Ramos (cell line): ENCODE results near the gene EXT2.

Experiments used
- in situ Hi-C: fragments of 300-500 bp; cut with MboI; formaldehyde crosslinking; loops from one replicate; pipeline ENCODE4 v1.14.3; 2022; ENCODE audit warnings: low sequenced_read_pairs; ENCODE audit not compliant: unreplicated experiment

EXT2 gene

DNA sequence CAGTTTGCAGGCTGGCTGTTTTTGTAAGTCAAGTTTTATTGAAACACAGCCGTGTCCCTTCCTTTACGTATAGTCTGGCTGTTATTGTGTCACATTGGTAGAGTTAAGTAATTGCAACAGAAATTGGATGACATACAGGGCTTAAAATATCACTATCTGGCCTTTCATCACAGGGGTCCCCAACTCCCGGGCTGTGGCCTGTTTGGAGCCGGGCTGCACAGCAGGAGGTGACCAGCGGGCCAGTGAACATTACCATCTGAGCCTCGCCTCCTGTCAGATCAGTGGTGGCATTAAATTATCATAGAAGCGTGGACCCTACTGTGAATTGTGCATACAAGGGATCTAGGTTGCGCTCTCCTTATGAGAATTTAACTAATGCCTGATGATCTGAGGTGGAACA, 31.7 kb downstream of the EXT2 start:
- in situ Hi-C loops = no loop called here

DNA sequence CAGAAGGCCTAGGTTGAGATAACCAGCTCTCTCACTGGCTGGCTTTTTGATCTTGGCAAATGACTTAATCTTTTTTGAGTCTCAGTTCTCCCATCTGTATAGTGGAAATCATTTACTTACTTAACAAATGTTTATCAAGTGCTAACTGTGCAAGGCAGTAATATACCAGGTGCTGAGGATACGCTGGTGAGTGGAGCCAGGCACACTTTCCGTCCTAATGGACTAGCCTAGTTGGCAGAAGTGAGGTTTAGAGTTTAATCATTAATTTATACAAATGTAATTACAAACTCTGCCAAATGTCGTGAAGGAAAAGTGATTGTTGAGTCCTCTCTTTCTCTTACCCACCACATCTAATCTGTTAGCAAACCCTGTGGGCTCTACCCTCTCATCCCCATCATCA, 33.3 kb downstream of the EXT2 start:
- in situ Hi-C loops = no loop called here

DNA sequence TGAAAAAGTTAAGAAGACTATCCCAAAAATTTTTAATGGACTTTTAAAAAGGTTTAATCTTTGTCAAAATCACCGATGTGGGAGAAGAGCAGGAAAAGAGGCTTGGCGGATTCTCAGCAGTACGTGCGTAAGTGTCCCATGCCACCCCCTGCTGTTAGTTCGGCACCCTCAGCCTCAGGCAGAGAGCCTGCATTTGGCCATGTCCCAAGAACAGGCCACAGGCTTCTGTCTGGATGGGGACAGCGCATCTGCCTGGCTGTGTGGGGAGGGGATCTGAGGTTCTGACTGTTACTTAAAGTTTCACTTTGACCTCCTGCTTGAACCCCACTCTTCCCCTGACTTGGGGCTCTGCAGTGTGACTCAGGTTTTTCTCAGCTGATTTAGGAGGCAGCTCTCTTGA, 35.3 kb downstream of the EXT2 start:
- in situ Hi-C loops = no loop called here

DNA sequence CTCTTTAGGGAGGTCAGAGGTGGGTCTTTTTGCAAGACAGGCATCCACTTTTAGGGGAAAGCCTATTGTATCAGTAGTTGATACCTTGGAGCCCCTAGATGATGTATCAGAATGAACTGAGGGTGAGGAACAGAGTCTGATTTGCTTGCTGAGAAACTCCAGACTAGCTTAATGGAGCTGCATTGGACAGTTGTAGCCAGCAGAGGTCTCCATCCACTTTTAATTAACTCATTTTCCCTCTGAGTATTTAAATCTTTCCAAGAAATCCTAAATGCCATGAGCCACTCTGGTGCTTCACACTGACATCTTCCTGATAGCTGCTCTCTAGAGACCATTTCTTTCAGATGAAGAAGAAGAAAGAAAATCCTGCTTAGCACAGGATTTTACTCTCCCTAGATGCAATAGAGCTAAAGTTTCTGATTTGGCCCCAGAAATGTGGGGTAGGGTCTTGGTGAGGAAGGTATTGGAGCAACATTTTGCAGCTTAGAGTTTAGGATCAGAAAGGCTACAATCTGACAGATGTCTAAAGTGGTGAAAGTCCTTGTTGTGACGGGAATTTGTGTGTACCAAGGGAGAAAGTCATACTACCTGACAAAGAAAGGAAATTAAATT, 38.0 kb downstream of the EXT2 start:
- in situ Hi-C loops = no loop called here

DNA sequence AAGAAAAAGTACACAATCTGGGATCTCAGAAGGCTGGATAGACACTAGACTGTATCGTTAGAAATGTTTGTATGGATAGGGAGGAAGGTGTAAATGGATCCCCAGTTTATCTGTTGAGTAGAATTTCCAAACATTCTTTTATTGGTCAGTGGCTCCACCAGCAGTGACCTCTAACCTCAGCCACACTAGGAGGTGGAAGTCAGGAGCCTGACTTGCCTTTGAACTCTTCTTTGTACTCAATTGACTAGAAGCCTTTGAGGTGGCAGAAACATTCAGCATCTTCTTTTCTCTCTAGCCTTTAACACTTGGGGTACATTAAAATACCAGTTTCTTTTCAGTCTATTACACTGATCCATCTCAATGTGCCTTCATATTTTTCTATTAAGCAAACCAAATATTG, 39.1 kb downstream of the EXT2 start:
- in situ Hi-C loops = no loop called here

DNA sequence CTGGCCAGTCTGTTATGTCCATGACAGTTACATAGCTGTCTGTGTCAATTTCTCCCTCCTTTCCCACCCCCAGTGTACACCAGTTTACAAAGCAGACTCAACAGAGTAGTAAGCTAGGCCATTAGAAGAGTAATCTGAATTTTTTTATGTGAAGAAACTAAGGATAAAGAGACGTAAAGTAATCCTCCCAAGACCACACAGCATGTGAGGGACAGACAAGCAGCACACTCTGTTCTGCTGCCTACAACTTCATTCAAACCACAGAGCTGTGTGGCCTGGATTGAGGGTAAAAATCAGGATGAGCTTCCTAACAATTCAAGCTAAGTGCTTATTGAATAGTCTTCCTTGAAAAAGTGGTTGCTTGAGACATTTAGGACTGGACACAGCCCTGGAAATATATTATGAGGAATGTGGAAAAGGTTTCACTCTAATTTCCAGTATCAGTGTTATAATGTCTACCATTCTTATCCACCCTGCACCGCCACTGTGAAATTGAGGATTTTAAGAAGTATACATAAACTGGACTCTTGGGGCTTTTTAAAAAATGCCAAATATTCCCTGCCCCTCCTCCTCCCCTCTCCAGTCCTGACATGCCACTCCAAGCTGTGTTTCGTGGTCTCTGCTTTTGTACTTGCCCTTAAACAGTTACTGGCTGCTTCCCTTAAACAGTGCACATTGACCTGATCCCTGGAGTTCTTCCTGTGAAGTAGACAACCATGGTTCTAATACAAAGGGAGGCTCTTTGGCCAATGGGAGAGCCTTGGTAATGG, 40.9 kb downstream of the EXT2 start:
- in situ Hi-C loops = no loop called here

DNA sequence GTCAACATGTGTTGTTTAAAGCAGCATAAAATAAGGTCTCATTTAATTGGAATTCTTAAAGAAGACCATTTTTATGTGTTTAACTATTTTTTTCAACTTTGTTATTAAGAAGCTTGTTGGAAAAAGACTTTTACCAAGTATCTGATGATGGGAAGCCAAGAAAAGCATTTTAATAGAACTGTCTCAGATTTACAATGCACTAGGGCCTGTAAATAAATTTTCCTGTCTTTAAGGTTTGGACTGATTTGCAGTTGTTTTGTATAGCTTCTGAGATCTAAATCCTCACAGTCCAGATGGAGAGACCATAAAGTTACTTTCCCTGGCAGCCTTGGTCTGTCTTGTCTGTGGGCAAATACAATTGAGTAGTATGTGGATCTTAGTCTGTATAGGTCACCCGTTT, 41.6 kb downstream of the EXT2 start:
- in situ Hi-C loops = no loop called here

DNA sequence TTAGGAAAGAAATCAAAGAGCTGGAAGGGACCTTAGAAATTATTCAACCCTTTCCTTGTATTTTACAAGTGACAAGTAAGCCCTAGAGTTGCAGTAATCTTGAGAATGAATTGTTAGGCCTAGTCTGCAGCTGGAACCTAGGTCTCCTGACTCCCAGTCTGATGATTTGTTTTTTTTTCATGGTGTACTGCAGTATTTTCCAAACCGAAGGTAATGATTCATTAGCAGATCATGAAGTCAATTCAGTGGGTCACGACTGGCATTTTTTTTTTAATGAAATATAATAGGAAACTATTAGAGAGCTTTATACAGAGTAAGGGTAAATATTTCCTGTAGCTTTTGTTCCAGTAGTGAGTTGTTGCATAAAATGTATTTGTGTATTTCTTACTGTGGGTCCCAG, 42.8 kb downstream of the EXT2 start:
- in situ Hi-C loops = no loop called here

DNA sequence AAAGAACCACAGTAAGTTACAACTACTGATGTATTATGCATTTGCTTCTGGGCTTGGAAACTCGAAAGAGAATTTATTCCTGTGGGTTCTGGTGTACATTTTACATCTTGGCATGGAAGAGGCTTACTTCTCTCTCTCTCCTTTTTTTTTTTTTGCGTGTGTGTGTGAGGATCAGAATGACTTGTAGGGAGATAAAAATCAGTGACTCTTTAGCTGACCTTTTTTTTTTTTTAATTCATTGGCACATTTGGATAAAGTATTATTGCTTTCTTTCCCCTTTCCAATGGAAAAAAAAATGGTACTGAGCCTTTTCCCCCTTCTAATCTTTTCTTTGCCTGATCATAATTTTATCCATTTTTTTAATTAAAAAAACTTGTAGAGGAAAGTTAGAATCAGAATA, 43.5 kb downstream of the EXT2 start:
- in situ Hi-C loops = no loop called here

DNA sequence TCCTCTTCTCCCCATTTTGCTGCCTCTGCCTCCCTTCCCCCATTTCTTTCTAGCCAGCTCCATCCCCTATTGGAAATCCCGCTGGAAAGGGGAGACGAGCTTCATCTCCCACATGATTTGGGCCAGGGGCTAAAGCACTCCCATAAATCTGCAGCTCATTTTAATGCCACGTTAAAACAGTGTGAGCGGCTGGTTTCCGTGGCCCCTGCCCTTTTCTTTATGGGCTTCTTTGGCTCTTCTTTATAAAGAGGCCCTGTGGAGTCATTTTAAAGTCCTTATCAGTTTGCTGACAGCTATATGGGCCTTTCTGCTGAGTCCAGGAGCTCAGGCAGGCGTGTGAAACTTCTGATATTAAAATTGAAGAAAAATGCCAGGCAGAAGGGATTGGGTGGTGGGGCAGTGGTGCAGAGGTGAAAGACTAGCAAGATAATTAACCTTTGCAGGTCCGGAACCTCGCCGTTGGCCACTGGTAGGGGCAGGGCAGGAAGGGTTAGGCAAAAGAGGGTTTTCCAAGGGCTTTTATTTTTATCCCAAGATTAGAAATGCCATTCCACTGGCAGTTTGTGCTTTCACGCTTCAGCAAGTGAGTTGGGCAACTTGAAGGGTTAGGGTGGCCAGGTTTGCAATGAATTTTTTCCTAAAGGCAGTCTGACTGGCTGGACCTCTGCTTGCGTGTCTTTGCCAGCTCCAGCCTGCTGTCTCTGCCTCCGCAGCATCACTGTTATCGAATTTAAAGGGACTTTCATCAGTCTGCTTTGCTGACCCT, 44.3 kb downstream of the EXT2 start:
- in situ Hi-C loops = no loop called here

DNA sequence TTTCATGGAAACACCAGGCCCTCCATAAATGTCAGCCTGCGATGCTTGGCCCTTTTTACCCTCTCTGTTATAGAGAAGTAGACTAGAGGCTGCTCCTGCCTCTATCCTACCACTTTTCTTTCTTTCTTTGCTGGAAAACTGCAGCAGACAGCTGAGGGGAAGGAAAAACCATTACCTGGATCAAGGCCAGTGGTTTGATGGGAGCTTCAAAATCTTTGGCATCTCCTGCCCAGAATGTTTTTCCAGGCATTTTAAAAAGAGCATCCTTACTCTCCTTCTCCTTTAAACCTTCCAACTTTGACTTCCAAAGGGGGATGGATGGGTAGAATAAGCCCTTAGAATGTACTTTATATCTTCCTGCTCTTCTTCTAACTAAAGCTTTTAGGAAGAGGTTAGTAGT, 44.9 kb downstream of the EXT2 start:
- in situ Hi-C loops = no loop called here

DNA sequence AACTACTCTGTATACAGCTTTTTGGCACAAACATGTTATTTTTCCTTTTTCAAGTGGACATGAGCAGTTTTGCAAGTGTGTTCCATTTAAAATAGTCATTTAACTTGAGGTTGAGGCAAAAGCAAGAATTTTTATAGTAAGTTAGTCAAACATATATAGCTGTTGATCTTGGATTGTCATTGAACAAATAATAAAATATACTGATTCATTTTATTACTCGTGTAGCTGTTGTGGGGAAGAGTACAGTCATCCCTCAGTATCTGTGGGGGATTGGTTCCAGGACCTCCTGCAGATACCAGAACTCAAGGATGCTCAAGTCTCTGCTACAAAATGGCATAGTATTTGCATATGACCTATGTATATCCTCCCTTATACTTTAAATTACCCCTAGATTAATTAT, 45.3 kb downstream of the EXT2 start:
- in situ Hi-C loops = no loop called here

DNA sequence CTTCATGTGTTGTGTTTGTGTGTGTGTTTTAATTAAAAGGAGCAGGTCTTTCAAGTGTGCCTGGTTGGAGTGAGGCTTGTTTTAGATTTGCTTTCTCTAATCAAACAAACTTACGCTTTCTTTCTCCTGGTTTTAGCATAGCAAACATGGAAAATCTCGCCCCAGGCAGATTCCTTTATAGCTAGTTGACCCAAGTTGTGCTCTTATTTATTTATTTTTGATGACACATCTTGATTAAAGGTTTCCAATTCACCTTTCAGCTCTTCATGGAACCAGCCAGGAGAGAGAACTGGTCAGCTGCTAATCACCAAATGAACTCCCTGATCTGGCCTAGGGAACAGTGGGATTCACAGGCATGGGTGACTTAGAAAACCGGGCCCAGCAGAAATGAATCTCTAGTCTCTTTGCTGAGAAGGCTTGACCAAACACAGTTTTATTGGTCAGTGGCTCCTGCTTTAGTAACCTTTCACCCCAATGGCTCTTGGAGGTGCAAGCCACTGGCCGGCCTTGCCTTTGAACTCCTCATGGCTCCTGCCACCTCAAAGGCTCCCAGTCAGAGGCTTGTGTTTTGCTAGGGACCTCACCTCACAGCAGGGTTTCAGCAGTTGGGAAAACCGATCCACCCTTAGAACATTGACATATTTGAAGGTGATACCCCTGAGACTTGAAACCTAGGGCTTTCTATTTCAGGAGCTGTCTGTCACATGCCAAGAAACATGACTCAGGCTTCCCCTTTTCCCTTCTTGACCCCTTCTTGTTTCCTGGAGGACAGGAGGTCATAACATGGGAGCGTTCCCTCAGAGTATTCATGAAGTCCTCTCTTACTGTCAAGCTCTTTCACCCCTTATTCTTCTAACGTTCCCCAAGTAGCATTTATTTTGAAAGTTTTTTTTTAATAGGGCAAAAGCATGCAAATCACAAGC, 48.8 kb downstream of the EXT2 start:
- in situ Hi-C loops = no loop called here

DNA sequence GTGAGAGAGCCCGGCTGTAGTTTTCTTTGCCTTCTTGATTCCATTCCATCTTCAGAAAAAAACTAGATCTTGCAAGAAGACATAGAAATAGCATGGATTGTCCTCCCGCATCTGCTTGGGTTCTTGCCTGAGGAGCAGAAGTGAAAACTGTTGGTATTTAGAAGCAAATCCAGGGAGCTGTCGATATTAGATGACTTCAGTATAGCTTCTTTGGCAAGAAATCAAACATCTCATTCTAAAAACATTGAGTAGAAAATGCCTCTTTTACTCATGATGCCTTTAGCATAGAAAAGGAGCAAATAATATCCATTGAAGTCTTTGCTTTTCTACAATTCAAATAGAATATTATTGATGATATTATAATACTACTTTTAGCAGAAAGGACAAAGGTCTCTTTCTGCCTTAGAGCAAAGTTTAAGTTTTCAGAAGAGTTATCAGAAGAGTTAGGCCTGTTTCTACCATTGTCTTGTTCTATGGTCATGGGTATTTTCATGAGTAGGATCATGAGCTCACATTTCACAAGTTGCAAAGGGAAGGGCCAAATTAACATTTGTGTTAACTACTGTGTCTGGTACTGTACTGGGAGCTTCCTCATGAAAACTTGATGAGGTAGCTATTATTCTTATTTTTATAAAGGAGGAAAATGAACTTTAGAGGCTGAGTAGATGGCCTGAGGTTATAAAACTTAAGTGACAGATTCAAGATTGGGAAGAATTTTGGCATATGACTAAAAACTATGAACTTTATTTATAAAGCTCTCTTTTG, 49.7 kb downstream of the EXT2 start:
- in situ Hi-C loops = no loop called here

DNA sequence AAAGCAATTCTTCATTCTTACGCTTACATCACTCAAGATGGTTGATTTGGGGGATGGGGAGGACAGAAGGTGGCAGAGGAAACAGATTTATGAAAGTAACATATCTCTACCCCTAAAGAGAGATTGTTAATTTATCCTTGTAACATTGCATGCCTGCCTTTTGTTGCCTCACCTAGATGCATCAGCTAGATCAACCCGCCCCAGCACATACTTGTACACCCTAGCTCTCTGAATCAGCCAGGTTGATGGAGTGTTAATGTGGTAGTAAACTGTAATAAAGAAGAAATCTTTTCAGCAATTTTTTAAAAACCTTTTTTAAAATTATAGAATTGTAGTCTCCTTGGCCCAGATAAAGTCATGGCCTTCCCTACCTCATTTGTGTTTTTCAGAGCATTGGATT, 51.5 kb downstream of the EXT2 start:
- in situ Hi-C loops = no loop called here

DNA sequence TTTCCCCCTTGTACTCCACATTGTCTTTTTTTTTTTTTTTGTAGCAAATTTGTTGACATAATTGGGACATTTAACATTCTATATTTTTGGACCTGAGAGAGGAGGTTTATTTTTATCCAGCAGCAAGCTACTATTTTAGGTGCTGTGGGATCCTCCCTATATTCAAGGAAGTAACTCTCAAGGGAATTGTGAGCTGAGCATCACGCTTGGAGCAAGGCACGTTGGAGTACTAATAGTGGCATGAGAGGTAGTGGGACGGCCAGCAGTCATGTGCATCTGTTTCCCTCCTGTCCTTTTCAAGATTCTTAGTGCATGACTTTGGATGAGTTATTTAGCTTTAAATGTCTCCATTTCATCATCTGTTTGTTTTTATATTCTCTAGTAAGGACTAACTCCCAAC, 52.3 kb downstream of the EXT2 start:
- in situ Hi-C loops = no loop called here

DNA sequence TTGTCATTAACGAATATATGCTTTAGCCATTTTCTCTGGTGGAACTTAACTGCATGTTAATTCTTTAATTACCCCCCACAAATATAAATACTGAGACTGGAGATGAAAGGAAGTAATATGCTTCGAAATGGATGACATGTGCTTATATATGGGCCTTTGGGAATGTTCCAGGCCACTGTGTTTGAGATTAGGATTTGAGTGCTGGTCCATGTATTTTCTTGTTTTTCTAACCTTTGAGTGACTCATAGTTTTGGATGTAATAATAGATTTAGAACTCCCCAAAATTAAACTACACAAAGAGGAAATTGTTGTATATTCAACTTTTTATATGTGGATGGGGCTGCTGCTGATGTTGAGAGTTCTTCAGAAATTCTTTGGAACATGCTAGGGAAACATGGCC, 54.2 kb downstream of the EXT2 start:
- in situ Hi-C loops = no loop called here

DNA sequence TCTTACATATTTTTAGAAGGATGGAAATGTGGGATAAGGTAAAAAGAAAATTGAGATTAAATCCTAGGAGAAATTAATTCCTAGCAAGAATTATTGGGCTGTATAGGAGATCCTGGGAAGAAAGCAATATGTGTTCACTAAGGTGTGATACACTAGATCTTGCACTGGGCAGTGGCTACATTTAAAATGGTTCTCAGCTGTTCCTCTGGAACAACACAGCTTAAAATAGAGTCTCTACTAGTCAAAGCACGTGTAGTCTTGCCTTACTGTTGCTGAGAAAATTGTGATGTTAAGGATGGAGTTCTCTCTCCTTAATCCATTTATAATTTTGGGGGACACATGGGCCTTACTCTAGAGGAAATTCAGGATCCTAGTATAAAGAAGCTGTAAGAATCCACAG, 54.9 kb downstream of the EXT2 start:
- in situ Hi-C loops = no loop called here

DNA sequence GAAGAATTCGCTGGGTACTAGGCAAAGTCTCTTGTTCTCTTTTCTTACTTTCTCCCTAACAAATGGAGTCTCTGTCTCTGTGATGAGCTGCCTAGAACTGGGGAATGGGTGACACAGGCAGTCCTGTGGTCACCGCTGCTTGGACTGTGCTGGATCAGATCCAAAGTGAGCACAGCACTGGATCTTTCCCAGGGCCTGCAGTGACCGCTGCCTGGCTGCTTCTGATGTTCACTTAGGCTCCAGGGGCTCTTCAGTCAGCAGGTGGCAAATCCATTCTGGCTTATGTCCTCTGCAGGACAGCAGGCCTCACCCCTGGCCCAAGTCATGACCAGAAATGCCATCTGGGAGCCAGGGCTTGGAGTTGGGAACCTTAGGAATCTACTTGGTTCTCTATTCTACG, 61.5 kb downstream of the EXT2 start:
- in situ Hi-C loops = no loop called here

DNA sequence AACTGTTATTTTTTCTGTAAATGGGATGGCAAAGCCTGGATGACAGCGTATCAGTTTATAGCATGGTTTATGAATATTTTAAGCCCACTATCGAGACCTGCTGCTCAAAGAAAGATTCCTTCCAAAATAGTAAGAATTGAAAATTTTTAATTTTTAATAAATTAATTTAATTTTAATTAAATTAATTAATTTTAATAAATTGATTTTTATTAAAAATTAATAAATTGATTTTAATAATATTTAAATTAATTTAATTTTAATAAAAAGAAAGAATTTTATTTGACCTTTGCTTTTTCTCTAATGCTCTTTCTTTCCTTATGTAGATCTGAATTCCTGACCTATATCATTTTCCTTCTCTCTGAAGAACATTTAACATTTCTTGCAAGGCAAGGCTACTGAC, 62.9 kb downstream of the EXT2 start:
- in situ Hi-C loops = no loop called here
